NCI-H1417 treated with DMSO at 0.1 percent for 48 hours (cell line): ENCODE data around the gene GTF2H4.

Source experiments
- DNase-seq: peaks from one replicate; lab custom pipeline; 2025; lab: John Stamatoyannopoulos, UW

Gene GTF2H4

GRCh38 chr6:30955367-30956042 is 47.5 kb downstream of the GTF2H4 start:
- DNase-seq = peak; percentile 4

DNA sequence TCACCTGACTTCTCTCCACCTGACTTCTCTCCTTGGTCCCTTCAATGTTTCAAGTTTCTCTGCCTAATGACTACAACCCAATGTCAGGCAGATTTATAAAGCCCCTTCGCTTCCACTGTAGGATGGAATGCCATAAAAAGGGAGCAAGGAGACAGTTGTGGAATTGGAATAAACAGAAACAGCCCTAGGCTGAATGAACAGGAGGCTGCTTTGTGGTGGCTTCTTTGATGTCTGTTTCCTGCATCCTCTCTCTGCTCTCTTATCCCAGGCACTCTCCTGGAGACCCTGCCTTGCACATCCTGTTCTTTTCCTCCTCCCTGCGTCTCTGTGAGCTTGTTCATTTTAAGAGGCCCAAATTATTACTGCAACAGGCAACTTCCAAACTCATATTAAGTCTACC is 49.7 kb downstream of the GTF2H4 start:
- no peak for DNase-seq

DNA sequence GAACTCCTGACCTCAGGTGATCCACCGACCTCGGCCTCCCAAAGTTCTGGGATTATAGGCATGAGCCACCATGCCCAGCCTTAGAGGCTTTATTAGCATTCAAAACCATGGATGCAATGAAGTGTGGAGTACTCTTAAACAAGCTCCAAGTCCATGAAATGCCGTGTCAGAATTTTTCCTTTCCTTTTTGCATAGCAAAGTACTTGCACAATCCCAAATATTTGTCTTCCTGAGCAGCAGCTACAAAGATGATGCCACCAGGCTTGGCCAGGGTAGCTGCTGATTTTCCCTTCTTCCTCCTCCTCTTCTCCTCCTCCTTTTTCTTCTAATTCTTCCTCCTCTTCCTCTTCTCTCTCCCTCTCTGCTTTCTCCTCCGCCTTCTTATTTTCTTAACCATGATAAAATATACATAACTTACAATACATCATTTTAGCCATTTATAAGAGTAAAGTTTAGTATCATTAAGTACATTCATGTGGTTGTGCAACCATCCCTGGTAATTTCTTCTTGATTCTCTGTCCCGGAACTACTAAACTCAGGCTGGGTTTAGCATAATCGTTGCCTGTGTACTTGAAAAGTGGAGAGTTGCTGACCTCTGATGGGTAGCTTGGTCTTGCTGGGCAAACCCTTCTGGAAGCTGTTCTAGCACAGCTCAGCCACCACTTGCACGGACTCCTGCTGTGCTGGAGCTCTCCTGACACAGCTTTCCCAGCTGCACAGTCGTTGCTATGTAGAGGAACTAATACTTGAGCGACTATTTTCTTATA is 53.1 kb downstream of the GTF2H4 start:
- DNase-seq = no peak

- DNase-seq = no peak
These were observed 54.7 kb downstream of the GTF2H4 start for GRCh38 chr6:30962716-30963115.

DNA sequence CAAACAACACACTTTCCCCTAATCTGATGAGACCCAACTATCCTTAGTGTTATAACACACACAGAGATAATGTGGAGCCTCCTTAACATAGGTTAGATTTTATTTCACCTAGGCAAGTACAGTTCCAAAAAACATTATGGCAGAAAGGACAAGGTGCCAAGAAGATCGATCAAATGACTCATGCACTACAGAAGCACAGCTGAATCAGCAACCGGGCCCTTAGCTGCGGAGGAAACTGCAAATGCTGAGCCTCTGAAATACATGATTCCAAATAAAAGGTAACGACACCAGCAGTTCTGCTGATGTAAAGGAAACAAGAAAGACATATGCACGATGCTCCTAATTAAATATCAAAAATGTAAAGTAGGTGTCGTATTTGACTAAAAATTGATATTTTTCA is 55.6 kb downstream of the GTF2H4 start:
- DNase-seq = no peak
